T-cell (primary cell): ENCODE results near the gene PPP1R14B. TPM values are rescaled to one million over a fixed set of nuclear protein-coding genes. Genes with fewer than 3 reads are reported as not detected.

Source experiments
- ATAC-seq, 4 experiments: fragments of 200-7000 bp in 3 of 4; fragments of 150-1000 bp in 1 of 4; cut with Tn5 transposase; replicated peaks in 1 of 4; 1 replicate in 3 of 4; 2 replicates in 1 of 4; pipeline ENCODE4 v1.10.0; 2021; ENCODE audit warnings: moderate library complexity in 3 of 4, mild to moderate bottlenecking in 2 of 4, moderate number of reproducible peaks in 1 of 4
- CTCF ChIA-PET, 2 donors: fragments of 300-600 bp; sonication (Branson Sonifier 250); formaldehyde crosslinking; loops; one replicate each; lab custom pipeline; 2022; ENCODE audit warnings: antibody characterized with exemption in 2 of 2; lab: Charles Lee
- POLR2A ChIA-PET, 2 donors: fragments of 300-600 bp; sonication (Branson Sonifier 250); formaldehyde crosslinking; loops; one replicate each; lab custom pipeline; 2022; ENCODE audit warnings: antibody characterized with exemption in 2 of 2; lab: Charles Lee
- DNase-seq, 35 experiments: peaks; one replicate each; pipeline versions ENCODE4 v3.0.0 to v3.0.0-alpha.2; 2013 to 2023
- H3K27ac ChIP-seq: one replicate; pipeline ENCODE4 v1.5.1; 2013; ENCODE audit warnings: low read length
- H3K27me3 ChIP-seq, 2 experiments: replicated peaks in 1 of 2; 1 replicate in 1 of 2; 2 replicates in 1 of 2; pipeline versions ENCODE4 v1.6.1 to v1.7.0; 2013; ENCODE audit warnings: low read length in 1 of 2, mixed read lengths in 1 of 2; ENCODE audit not compliant: control insufficient read depth in 2 of 2, insufficient read depth in 2 of 2; ENCODE audit errors: extremely low read depth in 1 of 2
- H3K36me3 ChIP-seq, 2 donors: 1 replicate in 1 of 2; 2 replicates in 1 of 2; pipeline versions ENCODE4 v1.6.1 to v1.7.0; 2013; ENCODE audit warnings: low read length in 1 of 2; ENCODE audit not compliant: control insufficient read depth in 2 of 2, insufficient read depth in 1 of 2; ENCODE audit errors: extremely low read depth in 1 of 2
- H3K4me1 ChIP-seq, 2 experiments: 1 replicate in 1 of 2; 2 replicates in 1 of 2; pipeline versions ENCODE4 v1.6.1 to v1.7.0; 2013; ENCODE audit warnings: low read length in 2 of 2, mixed read lengths in 1 of 2; ENCODE audit not compliant: insufficient read depth in 2 of 2, control insufficient read depth in 1 of 2; ENCODE audit errors: extremely low read depth in 1 of 2
- H3K4me3 ChIP-seq, 2 donors: 1 replicate in 1 of 2; 2 replicates in 1 of 2; pipeline versions ENCODE4 v1.5.1 to v1.7.0; 2013; ENCODE audit warnings: mild to moderate bottlenecking in 2 of 2, low read length in 1 of 2, moderate library complexity in 1 of 2; ENCODE audit not compliant: control insufficient read depth in 1 of 2; ENCODE audit errors: extremely low read depth in 1 of 2
- H3K9me3 ChIP-seq: 2 replicates; pipeline ENCODE4 v1.7.0; 2013
- H3K27ac Mint-ChIP-seq, 2 donors: one replicate each; pipeline ENCODE4 v1.8.0; 2020 to 2021; ENCODE audit warnings: mild to moderate bottlenecking in 2 of 2, mixed read lengths in 2 of 2
- H3K27me3 Mint-ChIP-seq, 2 donors: one replicate each; pipeline ENCODE4 v1.8.0; 2021 to 2022; ENCODE audit warnings: mixed read lengths in 2 of 2
- H3K36me3 Mint-ChIP-seq: one replicate; pipeline ENCODE4 v1.8.0; 2021; ENCODE audit warnings: mixed read lengths
- H3K4me1 Mint-ChIP-seq, 3 donors: one replicate each; pipeline ENCODE4 v1.8.0; 2020 to 2022; ENCODE audit warnings: mixed read lengths in 3 of 3, mild to moderate bottlenecking in 1 of 3
- H3K4me3 Mint-ChIP-seq, 3 donors: one replicate each; pipeline ENCODE4 v1.8.0; 2020 to 2022; ENCODE audit warnings: mild to moderate bottlenecking in 3 of 3, mixed read lengths in 3 of 3, moderate library complexity in 3 of 3
- H3K9me3 Mint-ChIP-seq, 3 donors: one replicate each; pipeline ENCODE4 v1.8.0; 2020 to 2022; ENCODE audit warnings: mixed read lengths in 3 of 3
- WGBS: methylation state at CpG from one replicate; pipeline ENCODE4 v1.1.5; 2013; ENCODE audit warnings: missing lambda C conversion rate; ENCODE audit not compliant: insufficient coverage; 5-methylcytosine and 5-hydroxymethylcytosine counted together
- total RNA-seq, 35 experiments: library from RNA in 6 of 35; stranded (reverse) in 6 of 35; fragments of 120-200 nt in 1 of 35; gene quantifications; one replicate each; pipeline versions ENCODE4 v1.2.1 to v1.2.4 and lab custom pipeline; 2013 to 2026

Gene PPP1R14B
- total RNA-seq, 5 donors from 2014 or later (not counting 1 experiment from before 2014, with no cell fraction given) = 31.2 to 143 (median 88.1) TPM

DNA sequence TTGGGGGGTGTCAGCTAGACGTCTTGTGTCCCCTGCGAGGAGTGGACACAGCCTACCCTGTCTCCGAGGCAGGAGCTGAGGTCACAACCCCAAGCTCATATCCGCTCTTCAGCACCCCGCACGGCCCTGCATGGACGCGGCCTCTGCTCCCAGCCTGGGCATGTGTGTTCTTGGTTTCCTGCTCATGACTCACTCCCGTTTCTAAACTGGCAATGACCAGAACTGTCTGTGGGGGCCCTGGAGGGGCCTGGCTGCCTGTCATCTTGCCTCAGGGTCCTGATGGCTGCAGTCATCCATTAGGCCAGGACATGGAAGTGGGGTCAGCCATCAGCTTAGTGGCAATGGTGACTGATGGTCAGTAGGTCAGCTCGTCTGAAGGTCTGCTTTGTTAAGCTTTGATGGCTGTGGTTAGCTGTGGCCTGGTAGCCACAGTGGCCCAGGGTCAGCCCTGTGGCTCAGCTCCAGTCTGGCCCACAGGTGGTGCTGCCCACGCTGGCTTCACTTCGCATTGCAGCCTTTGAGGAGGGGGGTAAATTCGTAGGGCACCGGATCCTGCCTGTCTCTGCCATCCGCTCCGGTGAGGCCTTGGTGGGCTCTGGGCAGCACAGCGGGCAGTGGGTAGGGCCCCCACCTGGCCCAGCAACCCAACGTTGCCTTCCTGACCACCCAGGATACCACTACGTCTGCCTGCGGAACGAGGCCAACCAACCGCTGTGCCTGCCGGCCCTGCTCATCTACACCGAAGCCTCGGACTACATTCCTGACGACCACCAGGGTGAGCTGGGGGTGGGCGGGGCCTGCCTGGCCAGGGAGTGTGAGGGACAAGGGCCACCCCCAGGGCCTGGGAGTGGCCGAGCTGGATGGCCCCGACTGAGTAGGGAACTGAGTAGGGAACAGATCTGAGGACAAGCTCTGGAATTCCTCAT, 16.5 kb upstream of the PPP1R14B start:
- Histone ChIP-seq H3K4me1 (peaks cover 0 to 15% of the 10 kb centered on the region in 2 experiments), H3K9me3 (no peaks in the 10 kb centered on the region), H3K27ac (no peak overlapping the region), H3K4me3 (no peak overlapping the region), H3K27me3 (no peaks in the 10 kb centered on the region), H3K36me3 (peaks cover 0 to 6% of the 10 kb centered on the region in 2 donors)
- ChIA-PET CTCF (no interaction called here), POLR2A (interaction anchor here in 1 of 2 donors (0.5 kb wide), 1 partner anchor 18 kb away, joined by 11 read pairs; no protein-coding TSS in a partner anchor)
- Mint-ChIP-seq H3K9me3 (no peaks in the 10 kb centered on the region), H3K4me1 (peaks cover 5 to 14% (median 7%) of the 10 kb centered on the region in 3 donors), H3K36me3 (peaks cover 11% of the 10 kb centered on the region), H3K27ac (no peak overlapping the region), H3K27me3 (no peaks in the 10 kb centered on the region), H3K4me3 (no peak overlapping the region)
- WGBS = 88% methylated on average over 24 of the region's 29 CpGs
- DNase-seq (no peak), ATAC-seq (no peak)

DNA sequence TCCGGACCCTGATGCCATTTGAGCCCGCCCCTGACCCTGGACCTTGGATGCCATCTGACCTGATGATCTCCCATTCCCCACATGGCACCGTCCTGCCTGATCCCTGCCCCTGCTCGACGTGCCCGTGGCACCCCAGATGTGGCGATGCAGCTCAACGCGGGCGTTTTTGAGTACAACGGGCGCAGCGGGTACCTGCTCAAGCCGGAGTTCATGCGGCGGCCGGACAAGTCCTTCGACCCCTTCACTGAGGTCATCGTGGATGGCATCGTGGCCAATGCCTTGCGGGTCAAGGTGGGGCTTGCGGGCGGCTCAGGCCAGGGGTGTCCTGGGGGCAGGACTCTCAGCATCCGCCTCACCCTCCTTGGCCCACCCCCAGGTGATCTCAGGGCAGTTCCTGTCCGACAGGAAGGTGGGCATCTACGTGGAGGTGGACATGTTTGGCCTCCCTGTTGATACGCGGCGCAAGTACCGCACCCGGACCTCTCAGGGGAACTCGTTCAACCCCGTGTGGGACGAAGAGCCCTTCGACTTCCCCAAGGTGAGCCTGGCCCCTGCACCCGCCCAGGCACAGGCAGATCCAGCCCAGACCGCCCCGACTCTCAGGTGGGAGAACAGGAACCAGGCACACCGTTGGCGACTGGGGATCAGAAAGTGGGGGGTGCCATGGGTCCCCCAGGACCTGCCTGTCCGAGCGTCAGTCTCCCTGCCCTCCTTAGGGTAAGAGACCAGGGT, 15.7 kb upstream of the PPP1R14B start:
- Mint-ChIP-seq H3K4me1 (peaks cover 0 to 9% (median 0%) of the 10 kb centered on the region in 3 donors), H3K27ac (no peak overlapping the region), H3K4me3 (no peak overlapping the region)

DNA sequence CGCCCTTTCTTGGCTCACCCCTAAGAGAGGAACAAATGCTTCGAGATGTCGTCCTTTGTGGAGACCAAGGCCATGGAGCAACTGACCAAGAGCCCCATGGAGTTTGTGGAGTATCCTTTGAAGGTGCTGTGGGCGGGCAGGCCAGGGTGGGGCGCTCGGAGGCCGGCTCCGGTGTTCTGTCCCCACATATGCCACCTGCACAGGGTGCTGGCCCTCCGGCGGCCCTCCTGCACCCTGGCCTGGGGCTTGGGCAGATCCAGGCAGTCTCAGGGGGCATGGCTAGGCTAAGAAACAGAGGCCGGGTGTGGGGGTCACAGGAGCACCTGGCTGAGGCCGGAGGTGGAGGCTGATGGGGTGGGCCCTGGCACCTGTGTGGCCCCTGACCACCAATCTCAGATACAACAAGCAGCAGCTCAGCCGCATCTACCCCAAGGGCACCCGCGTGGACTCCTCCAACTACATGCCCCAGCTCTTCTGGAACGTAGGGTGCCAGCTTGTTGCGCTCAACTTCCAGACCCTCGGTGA, 14.9 kb upstream of the PPP1R14B start:
- no peaks in the 10 kb centered on the region for H3K9me3 ChIP-seq
- no peak overlapping the region for H3K27ac Mint-ChIP-seq
- ChIA-PET CTCF (no interaction called here), POLR2A (no interaction called here)
- WGBS = 96% methylated on average over 13 of the region's 18 CpGs
- peaks cover 0 to 9% (median 0%) of the 10 kb centered on the region in 3 donors for H3K4me1 Mint-ChIP-seq
- H3K27ac ChIP-seq = no peak overlapping the region
- DNase-seq = no peak
- no peak overlapping the region for H3K4me3 ChIP-seq
- H3K27me3 Mint-ChIP-seq = no peaks in the 10 kb centered on the region
- no peak overlapping the region for H3K4me3 Mint-ChIP-seq
- H3K27me3 ChIP-seq = no peaks in the 10 kb centered on the region
- H3K36me3 ChIP-seq = peaks cover 2 to 6% of the 10 kb centered on the region in 2 donors
- ATAC-seq = peak in 1 of 4 experiments; percentile 4
- no peaks in the 10 kb centered on the region for H3K9me3 Mint-ChIP-seq
- peaks cover 0 to 7% of the 10 kb centered on the region in 2 experiments for H3K4me1 ChIP-seq
- H3K36me3 Mint-ChIP-seq = peaks cover 14% of the 10 kb centered on the region

More for the DNA sequence above, 15.7 kb upstream of the PPP1R14B start:
- ChIA-PET POLR2A (no interaction called here), CTCF (no interaction called here)
- Mint-ChIP-seq H3K27me3 (no peaks in the 10 kb centered on the region), H3K36me3 (peaks cover 14% of the 10 kb centered on the region), H3K9me3 (no peaks in the 10 kb centered on the region)
- Histone ChIP-seq H3K9me3 (no peaks in the 10 kb centered on the region), H3K4me3 (no peak overlapping the region), H3K36me3 (peaks cover 0 to 6% of the 10 kb centered on the region in 2 donors), H3K27ac (no peak overlapping the region), H3K27me3 (no peaks in the 10 kb centered on the region), H3K4me1 (peaks cover 0 to 7% of the 10 kb centered on the region in 2 experiments)
- WGBS = 92% methylated on average over 41 of the region's 42 CpGs
- no peak for DNase-seq
- no peak for ATAC-seq

DNA sequence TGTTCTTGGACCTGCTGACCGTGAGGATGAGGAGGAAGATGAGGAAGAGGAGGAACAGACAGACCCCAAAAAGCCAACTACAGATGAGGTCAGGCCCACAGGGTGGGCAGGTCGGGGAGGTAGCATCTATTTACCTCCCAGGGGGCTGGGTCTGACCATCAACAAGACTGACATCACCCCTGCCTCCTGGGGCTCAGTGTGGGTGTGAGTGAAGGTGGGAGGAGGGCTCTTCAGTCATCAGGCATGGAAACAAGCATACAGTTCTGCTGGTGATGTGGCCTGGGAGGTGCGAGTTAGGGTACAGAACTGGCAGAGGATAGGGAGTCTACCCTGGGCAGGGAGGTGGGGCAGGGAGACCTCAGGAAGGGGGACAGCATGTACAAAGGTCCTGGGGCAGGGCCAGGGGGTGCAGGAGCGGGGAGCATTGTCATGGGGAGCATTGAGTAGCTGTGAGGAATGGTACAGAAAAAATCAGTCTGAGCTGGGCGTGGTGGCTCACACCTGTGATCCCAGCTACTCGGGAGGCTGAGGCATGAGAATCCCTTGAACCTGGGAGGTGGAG, 13.5 kb upstream of the PPP1R14B start:
- Histone ChIP-seq H3K9me3 (no peaks in the 10 kb centered on the region), H3K27me3 (no peaks in the 10 kb centered on the region), H3K27ac (no peak overlapping the region), H3K36me3 (peaks cover 6 to 7% of the 10 kb centered on the region in 2 donors), H3K4me3 (no peak overlapping the region), H3K4me1 (peaks cover 0 to 7% of the 10 kb centered on the region in 2 experiments)
- Mint-ChIP-seq H3K36me3 (peaks cover 14% of the 10 kb centered on the region), H3K4me1 (peaks cover 0 to 9% (median 0%) of the 10 kb centered on the region in 3 donors), H3K9me3 (no peaks in the 10 kb centered on the region), H3K4me3 (no peak overlapping the region), H3K27me3 (no peaks in the 10 kb centered on the region), H3K27ac (no peak overlapping the region)
- no peak for DNase-seq
- ChIA-PET POLR2A (no interaction called here), CTCF (no interaction called here)
- ATAC-seq = no peak
- whole genome bisulfite sequencing = 86% methylated on average over 4 of the region's 6 CpGs

DNA sequence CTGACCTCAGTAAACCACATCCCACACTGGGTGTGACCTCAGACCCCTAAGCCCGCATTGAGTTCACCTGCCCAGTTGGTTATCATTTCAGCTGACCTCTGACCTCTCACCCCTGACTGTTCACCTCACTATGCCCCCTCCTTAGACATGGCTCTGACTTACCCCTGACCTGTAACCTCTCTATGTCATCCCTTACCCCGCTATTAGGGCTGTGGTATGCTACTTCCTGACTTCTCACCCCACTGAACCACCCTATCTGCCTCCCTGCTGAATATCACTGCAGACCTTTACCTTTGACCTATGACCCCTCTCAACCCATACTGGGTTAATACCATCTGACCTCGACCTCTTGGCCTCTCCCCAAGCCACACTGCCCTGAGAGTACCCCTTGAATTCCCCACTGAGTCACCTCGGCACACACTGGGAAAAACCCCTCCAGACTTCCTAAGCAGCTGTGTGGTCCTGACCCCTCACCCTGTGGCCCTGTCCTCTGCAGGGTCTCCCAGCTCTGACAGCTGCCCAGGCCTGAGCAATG, 12.9 kb upstream of the PPP1R14B start:
- WGBS = 66% methylated on average over 3 of the region's 4 CpGs
- H3K9me3 Mint-ChIP-seq = no peaks in the 10 kb centered on the region
- H3K36me3 ChIP-seq = peaks cover 6 to 7% of the 10 kb centered on the region in 2 donors
- DNase-seq = no peak
- ATAC-seq = no peak
- ChIA-PET POLR2A (no interaction called here), CTCF (interaction anchor here in 1 of 2 donors (0.5 kb wide), 1 partner anchor 62 kb away, joined by 3 read pairs; no protein-coding TSS in a partner anchor)
- H3K36me3 Mint-ChIP-seq = peaks cover 14% of the 10 kb centered on the region
- H3K4me3 Mint-ChIP-seq = no peak overlapping the region
- no peak overlapping the region for H3K27ac ChIP-seq
- H3K27me3 ChIP-seq = no peaks in the 10 kb centered on the region
- H3K4me1 ChIP-seq = peaks cover 0 to 7% of the 10 kb centered on the region in 2 experiments
- no peaks in the 10 kb centered on the region for H3K9me3 ChIP-seq
- H3K27ac Mint-ChIP-seq = no peak overlapping the region
- peaks cover 0 to 9% (median 0%) of the 10 kb centered on the region in 3 donors for H3K4me1 Mint-ChIP-seq
- no peak overlapping the region for H3K4me3 ChIP-seq
- H3K27me3 Mint-ChIP-seq = no peaks in the 10 kb centered on the region
